K562 (cell line): ENCODE data around the gene LACTBL1.

Experiments used
- CTCF ChIP-seq, 3 experiments: IDR thresholded peaks in 2 of 3; conservative IDR thresholded peaks in 1 of 3; 2 replicates each; pipeline ENCODE4 v1.5.1; 2011 to 2012; ENCODE audit warnings: low read length in 3 of 3, mild to moderate bottlenecking in 3 of 3, control low read depth in 2 of 3, improper control_type of control experiment in 1 of 3, inconsistent platforms in 1 of 3, low read depth in 1 of 3, mixed read lengths in 1 of 3, moderate library complexity in 1 of 3; ENCODE audit not compliant: insufficient read depth in 2 of 3
- GMEB1 ChIP-seq: fragments of 250-450 bp; sonication (Bioruptor Pico); IDR thresholded peaks from 2 replicates; pipeline ENCODE4 v1.4.0; 2020; ENCODE audit warnings: mild to moderate bottlenecking
- SAFB2 ChIP-seq: fragments of 200-400 bp; formaldehyde crosslinking; IDR thresholded peaks from 2 replicates; pipeline ENCODE4 v1.6.1; 2018; ENCODE audit warnings: borderline replicate concordance, low read length, low read depth, moderate library complexity; ENCODE audit not compliant: severe bottlenecking
- TF ChIP-seq, protein P1 (sequence below): sonication (generic); formaldehyde crosslinking; IDR thresholded peaks from 2 replicates; pipeline ENCODE4 v1.8.0; 2022; ENCODE audit warnings: missing genetic modification reagents, mild to moderate bottlenecking, borderline replicate concordance

GRCh38 chr1:22915231-22915630, 57.4 kb downstream of the LACTBL1 start:
- TF ChIP-seq, protein P1, sequence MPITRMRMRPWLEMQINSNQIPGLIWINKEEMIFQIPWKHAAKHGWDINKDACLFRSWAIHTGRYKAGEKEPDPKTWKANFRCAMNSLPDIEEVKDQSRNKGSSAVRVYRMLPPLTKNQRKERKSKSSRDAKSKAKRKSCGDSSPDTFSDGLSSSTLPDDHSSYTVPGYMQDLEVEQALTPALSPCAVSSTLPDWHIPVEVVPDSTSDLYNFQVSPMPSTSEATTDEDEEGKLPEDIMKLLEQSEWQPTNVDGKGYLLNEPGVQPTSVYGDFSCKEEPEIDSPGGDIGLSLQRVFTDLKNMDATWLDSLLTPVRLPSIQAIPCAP (CRISPR knock-in tag): no peak
- no peak for TF ChIP-seq SAFB2
- no peak for TF ChIP-seq CTCF (IDR thresholded peaks at IDR 0.05 in 2 of 3, conservative IDR thresholded peaks at IDR 0.05 in 1 of 3; ENCODE audit: insufficient read depth in 2 of 3, low read depth in 1 of 3, low read length in 3 of 3)
- no peak for TF ChIP-seq GMEB1 (CRISPR knock-in tag)
